ENCODE measurements around the gene CNN3.
A peak's percentile ranks its signal among the peaks of the same experiment; 100 is the strongest.

Gene CNN3

GRCh38 chr1:94854458-94855306 is 72.2 kb downstream of the CNN3 start:
- peak overlapping the region in 5 of 7 experiments; percentile 49 to 74 (median 64) for H3K4me3 ChIP-seq (ENCODE audit: control insufficient read depth in 1 of 7, extremely low read depth in 1 of 7, insufficient read depth in 4 of 7, low read depth in 2 of 7, low read length in 6 of 7)
- no peaks in the 10 kb centered on the region for H3K36me3 ChIP-seq (ENCODE audit: control insufficient read depth in 4 of 4, insufficient read depth in 4 of 4, low read length in 3 of 4)
- DNase-seq, result peak; percentile 87 to 94 (median 92)
- no peaks in the 10 kb centered on the region for H3K9me3 ChIP-seq (ENCODE audit: control extremely low read depth in 1 of 5, control insufficient read depth in 4 of 5, insufficient read depth in 2 of 5, low read depth in 1 of 5, low read length in 4 of 5)
- H3K27me3 ChIP-seq (replicated peaks in 2 of 5; ENCODE audit: control insufficient read depth in 4 of 5, insufficient read depth in 5 of 5, low read length in 4 of 5), result peaks cover 0 to 17% (median 0%) of the 10 kb centered on the region in 5 experiments
- peaks cover 0 to 12% (median 1%) of the 10 kb centered on the region in 4 experiments for H3K4me1 ChIP-seq (ENCODE audit: control extremely low read depth in 1 of 4, control insufficient read depth in 4 of 4, insufficient read depth in 4 of 4, low read length in 3 of 4)
- no peak overlapping the region for H3K27ac ChIP-seq (ENCODE audit: insufficient read depth in 1 of 2, low read depth in 1 of 2, low read length in 2 of 2, poor library complexity in 1 of 2, severe bottlenecking in 2 of 2)
- 23% methylated on average over 17 of the region's 21 CpGs for WGBS (ENCODE audit: insufficient coverage)
- ChIA-PET POLR2A (interaction anchor here (0.9 to 1.3 kb wide), 2 partner anchors 9 to 18 kb away, joined by 3 to 5 read pairs; no protein-coding TSS in a partner anchor), CTCF (interaction anchor here (0.6 to 6.8 kb wide), 41 partner anchors 8 to 379 kb away, joined by 3 to 80 read pairs (median 4); partner anchors contain the start of genes CNN3 and RWDD3)

GRCh38 chr1:94852788-94853187 is 74.1 kb downstream of the CNN3 start:
- ChIA-PET CTCF (interaction anchor here (1.5 to 6.8 kb wide), 6 partner anchors 8 to 197 kb away, joined by 4 to 80 read pairs (median 20); no protein-coding TSS in a partner anchor), POLR2A (no interaction called here)
- H3K27ac ChIP-seq (ENCODE audit: insufficient read depth in 1 of 2, low read depth in 1 of 2, low read length in 2 of 2, poor library complexity in 1 of 2, severe bottlenecking in 2 of 2), result no peak overlapping the region
- H3K4me1 ChIP-seq (ENCODE audit: control extremely low read depth in 1 of 4, control insufficient read depth in 4 of 4, insufficient read depth in 4 of 4, low read length in 3 of 4), result peaks cover 0 to 12% (median 1%) of the 10 kb centered on the region in 4 experiments
- H3K4me3 ChIP-seq (ENCODE audit: control insufficient read depth in 1 of 7, extremely low read depth in 1 of 7, insufficient read depth in 4 of 7, low read depth in 2 of 7, low read length in 6 of 7), result no peak overlapping the region
- no peaks in the 10 kb centered on the region for H3K9me3 ChIP-seq (ENCODE audit: control extremely low read depth in 1 of 5, control insufficient read depth in 4 of 5, insufficient read depth in 2 of 5, low read depth in 1 of 5, low read length in 4 of 5)
- DNase-seq, result no peak
- H3K27me3 ChIP-seq (replicated peaks in 2 of 5; ENCODE audit: control insufficient read depth in 4 of 5, insufficient read depth in 5 of 5, low read length in 4 of 5), result peaks cover 0 to 23% (median 0%) of the 10 kb centered on the region in 5 experiments
- 100% methylated on average over 2 of the region's 2 CpGs for WGBS (ENCODE audit: insufficient coverage)
- no peaks in the 10 kb centered on the region for H3K36me3 ChIP-seq (ENCODE audit: control insufficient read depth in 4 of 4, insufficient read depth in 4 of 4, low read length in 3 of 4)

- CTCF ChIA-PET, result interaction anchor here (1.6 to 6.8 kb wide), 3 partner anchors 11 to 193 kb away, joined by 7 to 74 read pairs (median 18); no protein-coding TSS in a partner anchor
- Histone ChIP-seq H3K4me3 (ENCODE audit: control insufficient read depth in 1 of 7, extremely low read depth in 1 of 7, insufficient read depth in 4 of 7, low read depth in 2 of 7, low read length in 6 of 7) (no peak overlapping the region), H3K4me1 (ENCODE audit: control extremely low read depth in 1 of 4, control insufficient read depth in 4 of 4, insufficient read depth in 4 of 4, low read length in 3 of 4) (peaks cover 0 to 12% (median 1%) of the 10 kb centered on the region in 4 experiments), H3K36me3 (ENCODE audit: control insufficient read depth in 4 of 4, insufficient read depth in 4 of 4, low read length in 3 of 4) (no peaks in the 10 kb centered on the region), H3K27ac (ENCODE audit: insufficient read depth in 1 of 2, low read depth in 1 of 2, low read length in 2 of 2, poor library complexity in 1 of 2, severe bottlenecking in 2 of 2) (no peak overlapping the region), H3K9me3 (ENCODE audit: control extremely low read depth in 1 of 5, control insufficient read depth in 4 of 5, insufficient read depth in 2 of 5, low read depth in 1 of 5, low read length in 4 of 5) (no peaks in the 10 kb centered on the region), H3K27me3 (replicated peaks in 2 of 5; ENCODE audit: control insufficient read depth in 4 of 5, insufficient read depth in 5 of 5, low read length in 4 of 5) (peaks cover 0 to 28% (median 0%) of the 10 kb centered on the region in 5 experiments)
- POLR2A ChIA-PET, result no interaction called here
- WGBS (ENCODE audit: insufficient coverage), result 82% methylated on average over 1 of the region's 1 CpG
- no peak for DNase-seq
Measured at GRCh38 chr1:94851571-94851970, 75.3 kb downstream of the CNN3 start.

Measured in common myeloid progenitor, CD34-positive (primary cell).